ENCODE measurements around the gene SASH1. TPM values are rescaled to one million over a fixed set of nuclear protein-coding genes. Genes with fewer than 3 reads are reported as not detected.

Gene SASH1
- total and polyA plus RNA-seq, 2 donors (not counting 3 experiments of a cell fraction or from before 2014, with no cell fraction given) = 18.5 to 103 TPM

- TF ChIP-seq POLR2A (IDR thresholded peaks at IDR 0.05; ENCODE audit: low read depth, low read length) = no peak
- TF ChIP-seq POLR2AphosphoS5 (IDR thresholded peaks at IDR 0.05; ENCODE audit: insufficient read depth, low read depth, low read length) = no peak
- no peak for TF ChIP-seq EZH2 (IDR thresholded peaks at IDR 0.05; ENCODE audit: borderline replicate concordance, low read depth, low read length, severe bottlenecking)
- no peak for TF ChIP-seq CTCF (IDR thresholded peaks at IDR 0.05; ENCODE audit: extremely low read depth in 1 of 2, insufficient read depth in 1 of 2, low read depth in 1 of 2, low read length in 2 of 2)
- TF ChIP-seq JUN (IDR thresholded peaks at IDR 0.05; ENCODE audit: borderline replicate concordance, insufficient read depth, insufficient read length, low read depth) = no peak
- TF ChIP-seq MYC (IDR thresholded peaks at IDR 0.05; ENCODE audit: low read depth, low read length) = no peak
- no peak for TF ChIP-seq GATA2 (IDR thresholded peaks at IDR 0.05; ENCODE audit: insufficient read depth, insufficient read length, low read depth, low read length)
- TF ChIP-seq FOS (IDR thresholded peaks at IDR 0.05; ENCODE audit: borderline replicate concordance, insufficient read depth, low read length) = no peak
- TF ChIP-seq MAX (IDR thresholded peaks at IDR 0.05; ENCODE audit: insufficient read depth, insufficient read length) = no peak
- no peaks in the 10 kb centered on the region for H4K20me1 ChIP-seq (replicated peaks; ENCODE audit: control insufficient read depth, extremely low read depth, insufficient read depth, low read length)
- H2AFZ ChIP-seq (ENCODE audit: low read depth, low read length) = no peak overlapping the region
- ChIA-PET POLR2A (no interaction called here), CTCF (interaction anchor here (1.3 kb wide), 1 partner anchor 10 kb away, joined by 4 read pairs; no protein-coding TSS in a partner anchor)
- no peak overlapping the region for H3K4me3 ChIP-seq (replicated peaks in 1 of 3; ENCODE audit: insufficient read depth in 1 of 3, low read depth in 1 of 3, low read length in 3 of 3)
- H3K4me1 ChIP-seq (ENCODE audit: control insufficient read depth, extremely low read depth, insufficient read depth, low read length) = no peaks in the 10 kb centered on the region
- no peaks in the 10 kb centered on the region for H3K9me3 ChIP-seq (replicated peaks; ENCODE audit: control insufficient read depth, insufficient read depth, low read length)
- H3K27me3 ChIP-seq (ENCODE audit: control insufficient read depth in 2 of 2, insufficient read depth in 2 of 2, low read length in 2 of 2) = no peaks in the 10 kb centered on the region
- FAIRE-seq (no peak), DNase-seq (ENCODE audit: low read depth, low spot score) (no peak)
- H3K27ac ChIP-seq (ENCODE audit: insufficient read depth, low read depth, low read length) = no peak overlapping the region
- H3K4me2 ChIP-seq (ENCODE audit: insufficient read depth, low read length) = no peak overlapping the region
- dilution Hi-C loops (cut with MboI; ENCODE audit: extremely low pct_ligation_motif_present, low sequenced_read_pairs) = no loop called here
- BruUV-seq (replicated peaks) = no TSS peak
- no peaks in the 10 kb centered on the region for H3K79me2 ChIP-seq (ENCODE audit: control insufficient read depth, insufficient read depth, low read length)
- H3K36me3 ChIP-seq (ENCODE audit: control insufficient read depth in 2 of 2, extremely low read depth in 1 of 2, insufficient read depth in 2 of 2, low read length in 2 of 2) = peaks cover 16 to 17% of the 10 kb centered on the region in 2 experiments
- H3K9ac ChIP-seq (replicated peaks; ENCODE audit: extremely low read depth, insufficient read depth, low read length) = no peak overlapping the region
- H3K9me1 ChIP-seq (replicated peaks; ENCODE audit: control insufficient read depth, extremely low read depth, insufficient read depth, low read length) = no peaks in the 10 kb centered on the region
- intact Hi-C loops (cut with micrococcal nuclease) = no loop called here
Observed at GRCh38 chr6:148550569-148550968, 207.9 kb downstream of the SASH1 start.

All from endothelial cell of umbilical vein (primary cell).